Keratinocyte (primary cell): Measurements from ENCODE around the gene KMT5C. TPM values are rescaled to one million over a fixed set of nuclear protein-coding genes. Genes with fewer than 3 reads are reported as not detected.

Experiments
- DNase-seq: peaks from one replicate; pipeline ENCODE4 v3.0.0-alpha.2; 2011; ENCODE audit warnings: low read depth, missing footprints, low spot score
- FAIRE-seq: peaks from 2 replicates; lab custom pipeline; 2011; peaks lifted over from hg19 to GRCh38; lab: Jason Lieb, UNC
- H2AFZ ChIP-seq: 2 replicates; pipeline ENCODE4 v1.6.0; 2012; ENCODE audit warnings: low read length, control low read depth, inconsistent platforms; ENCODE audit not compliant: control insufficient read depth
- H3K27ac ChIP-seq: 2 replicates; pipeline ENCODE4 v1.5.1; 2011; ENCODE audit warnings: low read length; ENCODE audit not compliant: control insufficient read depth, insufficient read depth
- H3K27me3 ChIP-seq: 3 replicates; pipeline ENCODE4 v1.6.0; 2011; ENCODE audit warnings: low read length; ENCODE audit not compliant: control insufficient read depth, insufficient read depth; ENCODE audit errors: extremely low read depth
- H3K36me3 ChIP-seq, 2 experiments: 2 replicates in 1 of 2; 3 replicates in 1 of 2; pipeline ENCODE4 v1.5.1; 2011; ENCODE audit warnings: low read length in 2 of 2, mild to moderate bottlenecking in 1 of 2; ENCODE audit not compliant: control insufficient read depth in 2 of 2, insufficient read depth in 2 of 2; ENCODE audit errors: extremely low read depth in 1 of 2
- H3K4me1 ChIP-seq: 3 replicates; pipeline ENCODE4 v1.5.1; 2011; ENCODE audit warnings: low read length; ENCODE audit not compliant: control insufficient read depth, insufficient read depth; ENCODE audit errors: extremely low read depth
- H3K4me2 ChIP-seq: 3 replicates; pipeline ENCODE4 v1.6.0; 2011; ENCODE audit warnings: low read depth, low read length; ENCODE audit not compliant: control insufficient read depth, insufficient read depth; ENCODE audit errors: extremely low read depth
- H3K4me3 ChIP-seq, 3 experiments: fragments of 200-600 bp in 1 of 3; sonication (generic) in 1 of 3; 2 replicates in 2 of 3; 3 replicates in 1 of 3; pipeline ENCODE4 v1.5.1; 2011 to 2016; ENCODE audit warnings: low read length in 3 of 3, mild to moderate bottlenecking in 3 of 3, control low read depth in 2 of 3, inconsistent platforms in 1 of 3, low read depth in 1 of 3, mixed read lengths in 1 of 3, mixed run types in 1 of 3, moderate library complexity in 1 of 3; ENCODE audit not compliant: control insufficient read depth in 2 of 3, insufficient read depth in 2 of 3; ENCODE audit errors: extremely low read depth in 1 of 3
- H3K79me2 ChIP-seq: 2 replicates; pipeline ENCODE4 v1.6.0; 2012; ENCODE audit warnings: low read length; ENCODE audit not compliant: control insufficient read depth, insufficient read depth
- H3K9ac ChIP-seq: 3 replicates; pipeline ENCODE4 v1.6.0; 2011; ENCODE audit warnings: low read length; ENCODE audit not compliant: control insufficient read depth, insufficient read depth; ENCODE audit errors: extremely low read depth
- H3K9me1 ChIP-seq: 3 replicates; pipeline ENCODE4 v1.6.0; 2011; ENCODE audit warnings: low read length; ENCODE audit not compliant: control insufficient read depth, insufficient read depth; ENCODE audit errors: extremely low read depth
- H3K9me3 ChIP-seq: 2 replicates; pipeline ENCODE4 v1.5.1; 2012; ENCODE audit warnings: low read depth, low read length; ENCODE audit not compliant: control insufficient read depth
- H4K20me1 ChIP-seq: 3 replicates; pipeline ENCODE4 v1.6.0; 2011; ENCODE audit warnings: low read length; ENCODE audit not compliant: control insufficient read depth, insufficient read depth; ENCODE audit errors: extremely low read depth
- CTCF ChIP-seq, 3 experiments: IDR thresholded peaks in 1 of 3; conservative IDR thresholded peaks in 1 of 3; optimal IDR thresholded peaks in 1 of 3; 2 replicates in 2 of 3; 3 replicates in 1 of 3; pipeline versions ENCODE3 to v1.5.1; 2011; ENCODE audit warnings: low read length in 3 of 3, mild to moderate bottlenecking in 3 of 3, moderate library complexity in 2 of 3, control low read depth in 1 of 3, inconsistent platforms in 1 of 3; ENCODE audit not compliant: insufficient read depth in 2 of 3; ENCODE audit errors: extremely low read depth in 1 of 3
- EZH2 ChIP-seq: IDR thresholded peaks from one replicate; pipeline ENCODE4 v1.6.1; 2012; ENCODE audit warnings: inconsistent platforms, mild to moderate bottlenecking, low read length, moderate library complexity
- dilution Hi-C: fragments of 300-500 bp; cut with MboI; formaldehyde crosslinking; loops from one replicate; pipeline ENCODE4 v1.7.0; 2020; ENCODE audit warnings: low sequenced_read_pairs; ENCODE audit not compliant: extremely low pct_ligation_motif_present
- polyA plus RNA-seq, 5 experiments: library from polyadenylated mRNA; depleted of rRNA in 3 of 5; stranded (reverse) in 3 of 5; stranded (forward) in 1 of 5; unstranded in 1 of 5; fragments of >200 nt; gene quantifications; 1 replicate in 1 of 5; 2 replicates in 3 of 5; 3 replicates in 1 of 5; pipeline versions ENCODE4 v1.2.1 to v1.2.3, GENCODE V29; 2011 to 2012; ENCODE audit warnings: missing spikeins in 2 of 5, low read depth in 1 of 5, low replicate concordance in 1 of 5

KMT5C gene
- polyA plus RNA-seq, 1 donor (not counting 4 experiments of a cell fraction or from before 2014, with no cell fraction given) = 4.3 TPM

- Histone ChIP-seq H3K9me1 (no peaks in the 10 kb centered on the region), H3K4me1 (peaks cover 2% of the 10 kb centered on the region), H3K27me3 (no peaks in the 10 kb centered on the region), H2AFZ (no peak overlapping the region), H3K36me3 (no peaks in the 10 kb centered on the region), H4K20me1 (no peaks in the 10 kb centered on the region), H3K9me3 (no peaks in the 10 kb centered on the region), H3K4me2 (no peak overlapping the region), H3K27ac (no peak overlapping the region), H3K9ac (no peak overlapping the region), H3K79me2 (no peaks in the 10 kb centered on the region), H3K4me3 (no peak overlapping the region)
- dilution Hi-C loops = no loop called here
- no peak for FAIRE-seq
- no peak for DNase-seq
- TF ChIP-seq CTCF (optimal IDR thresholded peaks at IDR 0.05 in 1 of 3, IDR thresholded peaks at IDR 0.05 in 1 of 3, conservative IDR thresholded peaks at IDR 0.05 in 1 of 3; ENCODE audit: extremely low read depth in 1 of 3, insufficient read depth in 2 of 3, low read length in 3 of 3) (no peak), EZH2 (no peak)
Observed at GRCh38 chr19:55303477-55303876, 36.2 kb upstream of the KMT5C start.

- Histone ChIP-seq H3K79me2 (no peaks in the 10 kb centered on the region), H3K27me3 (no peaks in the 10 kb centered on the region), H3K9ac (no peak overlapping the region), H3K36me3 (no peaks in the 10 kb centered on the region), H3K4me2 (no peak overlapping the region), H4K20me1 (no peaks in the 10 kb centered on the region), H3K27ac (no peak overlapping the region), H2AFZ (no peak overlapping the region), H3K9me1 (no peaks in the 10 kb centered on the region), H3K9me3 (no peaks in the 10 kb centered on the region), H3K4me3 (no peak overlapping the region), H3K4me1 (peaks cover 2% of the 10 kb centered on the region)
- TF ChIP-seq CTCF (optimal IDR thresholded peaks at IDR 0.05 in 1 of 3, IDR thresholded peaks at IDR 0.05 in 1 of 3, conservative IDR thresholded peaks at IDR 0.05 in 1 of 3; ENCODE audit: extremely low read depth in 1 of 3, insufficient read depth in 2 of 3, low read length in 3 of 3) = no peak
- TF ChIP-seq EZH2 = no peak
- DNase-seq = no peak
- FAIRE-seq = no peak
- dilution Hi-C loops = no loop called here
Observed at GRCh38 chr19:55304279-55304978, 35.2 kb upstream of the KMT5C start.
